ENCODE data around the gene SORBS2.
"Not testable (repeated sequence)": the region's sequence is repeated elsewhere in the genome, so short reads cannot be mapped to it uniquely, and the experiment has no call there.

SORBS2 gene

DNA sequence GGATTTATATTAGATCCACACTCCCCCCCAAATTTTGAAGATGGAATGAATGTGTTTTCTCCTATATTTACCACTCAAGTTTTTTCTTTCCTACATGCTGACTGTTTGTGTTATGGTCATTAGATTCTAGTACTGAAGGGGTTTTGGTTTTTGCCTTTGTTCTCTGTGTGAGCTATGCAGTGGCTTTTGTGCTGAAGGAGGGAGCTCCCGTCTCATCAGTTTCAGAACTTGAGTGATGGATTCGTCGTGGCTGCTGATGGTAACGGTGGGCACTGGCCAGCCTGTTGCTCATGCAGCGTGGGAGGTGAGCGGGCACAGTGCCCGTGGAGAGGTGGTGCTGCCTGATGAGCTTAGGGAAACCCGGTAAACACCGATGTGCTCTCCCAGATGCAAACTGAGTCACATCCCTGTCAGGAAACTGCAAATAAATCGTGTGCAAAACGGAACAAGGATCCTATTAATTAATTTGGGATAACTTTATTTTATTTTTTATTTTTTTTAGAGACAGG is 101.5 kb downstream of the SORBS2 start:
- DNase-seq = no peak

DNA sequence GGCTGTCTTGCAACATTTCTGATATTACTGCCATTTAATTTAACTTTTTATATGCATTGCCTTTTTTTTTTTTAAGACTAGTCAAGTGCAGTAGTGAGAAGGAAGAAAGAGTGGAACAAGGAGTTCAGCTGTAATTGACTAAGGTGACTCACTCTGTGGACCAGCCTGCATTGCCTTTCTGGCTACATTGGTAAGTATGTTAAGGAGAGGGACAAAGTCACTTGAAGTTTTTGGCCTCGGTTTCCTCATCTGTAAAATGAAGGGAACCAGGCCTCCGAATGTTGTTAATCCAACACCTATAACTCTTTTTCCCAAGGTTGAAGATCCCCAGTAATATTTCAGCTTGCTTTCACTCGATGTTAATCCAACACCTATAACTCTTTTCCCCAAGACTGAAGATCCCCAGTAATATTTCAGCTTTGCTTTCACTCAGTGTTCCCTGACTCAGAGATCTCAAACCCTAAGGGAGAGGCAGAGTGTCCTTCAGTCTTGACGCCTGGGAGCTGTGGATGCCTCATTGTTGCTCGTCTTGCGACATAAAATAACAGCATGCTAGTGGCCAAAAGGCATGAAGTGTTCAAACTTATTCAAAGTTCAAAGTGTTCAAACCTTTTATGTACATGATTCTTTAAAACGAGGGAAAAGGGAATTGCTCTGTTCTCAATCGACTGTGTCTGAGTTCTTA is 102.0 kb downstream of the SORBS2 start:
- no peak for DNase-seq

DNA sequence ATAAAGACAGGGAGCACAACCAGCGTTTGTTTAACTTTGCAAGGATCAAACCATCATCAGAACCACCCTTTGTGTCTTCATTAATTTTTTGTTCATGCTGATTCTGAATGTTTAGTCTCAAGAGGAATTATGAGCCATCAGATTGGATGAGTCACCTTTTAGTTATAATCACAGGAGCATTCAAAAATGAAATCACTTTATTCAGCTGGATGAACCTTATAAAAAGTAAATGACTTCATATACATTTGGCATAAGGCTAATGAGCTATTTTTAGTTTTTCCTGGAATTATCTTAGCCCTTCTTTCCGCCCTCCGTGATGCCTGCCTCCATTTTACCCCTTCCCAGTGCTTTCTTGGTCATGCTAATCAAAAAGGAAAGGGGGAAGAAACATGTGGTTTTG is 103.6 kb downstream of the SORBS2 start:
- DNase-seq = no peak

DNA sequence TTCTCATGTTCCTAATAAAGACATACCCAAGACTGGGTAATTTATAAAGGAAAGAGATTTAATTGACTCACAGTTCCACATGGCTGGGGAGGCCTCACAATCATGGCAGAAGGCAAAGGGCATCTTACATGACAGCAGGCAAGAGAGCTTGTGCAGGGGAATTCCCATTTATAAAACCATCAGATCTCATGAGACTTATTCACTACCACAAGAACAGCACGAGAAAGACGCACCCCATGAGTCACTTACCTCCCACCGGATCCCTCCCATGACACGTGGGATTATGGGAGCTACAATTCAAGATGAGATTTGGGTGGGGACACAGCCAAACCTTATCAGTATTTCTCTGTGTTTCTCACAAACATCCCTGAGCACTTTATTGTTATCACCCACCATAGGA is 104.4 kb downstream of the SORBS2 start:
- not testable (repeated sequence) for DNase-seq

DNA sequence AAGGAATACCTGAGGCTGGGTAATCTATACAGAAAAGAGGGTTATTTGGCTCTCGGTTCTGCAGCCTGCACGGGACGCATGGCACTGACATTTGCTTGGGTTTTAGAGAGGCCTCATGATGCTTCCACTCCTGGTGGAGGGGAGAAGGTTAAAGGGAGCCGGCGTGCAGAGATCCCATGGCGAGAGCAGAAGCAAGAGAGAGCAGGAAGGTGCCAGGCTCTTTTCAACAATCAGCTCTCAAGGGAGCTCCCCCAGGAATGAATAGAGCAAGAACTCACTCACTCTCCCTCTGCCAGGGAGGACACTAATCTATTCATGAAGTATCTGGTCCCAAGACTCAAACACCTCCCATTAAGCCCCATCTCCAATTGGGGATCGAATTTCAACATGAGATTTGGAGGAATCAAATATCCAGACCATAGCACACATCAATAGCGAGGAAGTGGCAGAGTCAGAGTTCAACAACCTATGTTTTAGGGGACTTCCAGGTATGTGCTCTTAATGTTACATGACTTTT is 109.8 kb downstream of the SORBS2 start:
- no peak for DNase-seq

DNA sequence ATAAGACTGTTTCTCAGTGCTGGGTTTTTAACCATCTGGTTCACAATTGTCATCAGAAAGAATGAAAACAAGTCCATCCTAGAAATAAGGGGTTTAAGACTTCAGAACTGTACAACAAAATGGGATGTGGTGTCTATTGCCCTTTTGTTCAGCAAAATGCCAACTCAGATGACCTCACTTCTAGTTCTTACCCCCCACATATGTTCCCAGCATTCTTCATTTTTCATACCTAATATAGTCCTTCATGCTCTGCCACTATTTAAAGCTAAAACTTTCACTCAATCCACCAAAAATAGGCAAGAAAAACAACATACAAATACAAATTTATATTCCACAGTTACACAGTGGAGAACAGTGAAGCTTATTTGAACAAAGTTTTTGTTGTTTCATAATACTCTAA is 111.4 kb downstream of the SORBS2 start:
- no peak for DNase-seq

DNA sequence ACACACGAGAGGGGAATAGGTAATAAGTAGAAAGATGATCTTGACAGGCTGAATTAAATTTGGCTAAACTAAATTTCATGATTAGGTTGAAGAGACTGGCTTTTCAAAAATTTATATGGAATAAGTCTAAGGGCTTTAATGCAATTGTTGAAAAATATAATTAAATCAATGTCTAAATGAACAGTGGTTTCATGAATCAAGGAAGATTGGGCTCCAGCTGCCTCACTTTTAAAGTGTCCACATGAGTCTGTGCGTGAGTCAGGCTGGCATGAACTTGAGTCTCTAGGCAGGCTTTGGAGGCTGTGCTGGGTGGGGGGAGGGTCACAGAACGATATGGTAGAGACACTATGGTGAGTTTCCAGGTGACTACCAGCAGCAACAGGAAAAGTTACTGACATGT is 111.9 kb downstream of the SORBS2 start:
- DNase-seq = no peak

DNA sequence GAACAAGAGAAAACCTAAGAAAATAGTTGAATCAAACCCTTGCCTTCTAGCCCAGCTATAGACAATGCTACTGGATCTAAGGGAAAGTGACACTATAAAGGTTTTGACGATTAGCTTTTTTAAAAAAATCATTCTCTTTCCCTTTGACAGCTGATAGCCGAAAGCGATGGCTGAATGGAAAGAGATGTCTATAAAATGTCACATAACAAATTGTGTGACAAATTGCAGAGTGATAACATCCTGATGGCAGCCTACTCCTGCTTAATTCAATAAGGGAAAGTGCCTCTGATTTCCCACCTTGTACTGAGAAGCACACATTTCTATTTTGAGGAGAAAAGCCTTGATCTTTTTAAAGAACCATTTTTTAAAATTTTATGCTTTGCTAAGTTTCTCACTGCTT is 114.5 kb downstream of the SORBS2 start:
- no peak for DNase-seq

DNA sequence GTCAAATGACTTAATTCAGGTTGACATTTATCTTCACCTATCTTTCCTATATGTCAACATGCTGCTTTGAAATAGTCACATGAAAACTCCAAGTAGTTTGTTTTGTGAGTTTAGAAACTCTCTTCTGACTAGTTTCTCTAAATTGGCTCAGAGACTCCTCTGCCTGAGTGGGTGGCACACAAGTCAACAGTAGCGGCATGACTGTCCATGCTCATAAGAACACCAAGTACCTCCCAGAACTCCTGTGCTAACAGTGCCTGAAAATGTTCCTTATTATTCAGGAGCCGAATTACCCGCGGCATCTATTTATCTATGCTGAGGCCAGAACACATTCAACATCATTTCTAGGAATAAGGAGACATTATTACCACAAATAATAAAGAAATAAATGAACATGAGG is 116.3 kb downstream of the SORBS2 start:
- no peak for DNase-seq

DNA sequence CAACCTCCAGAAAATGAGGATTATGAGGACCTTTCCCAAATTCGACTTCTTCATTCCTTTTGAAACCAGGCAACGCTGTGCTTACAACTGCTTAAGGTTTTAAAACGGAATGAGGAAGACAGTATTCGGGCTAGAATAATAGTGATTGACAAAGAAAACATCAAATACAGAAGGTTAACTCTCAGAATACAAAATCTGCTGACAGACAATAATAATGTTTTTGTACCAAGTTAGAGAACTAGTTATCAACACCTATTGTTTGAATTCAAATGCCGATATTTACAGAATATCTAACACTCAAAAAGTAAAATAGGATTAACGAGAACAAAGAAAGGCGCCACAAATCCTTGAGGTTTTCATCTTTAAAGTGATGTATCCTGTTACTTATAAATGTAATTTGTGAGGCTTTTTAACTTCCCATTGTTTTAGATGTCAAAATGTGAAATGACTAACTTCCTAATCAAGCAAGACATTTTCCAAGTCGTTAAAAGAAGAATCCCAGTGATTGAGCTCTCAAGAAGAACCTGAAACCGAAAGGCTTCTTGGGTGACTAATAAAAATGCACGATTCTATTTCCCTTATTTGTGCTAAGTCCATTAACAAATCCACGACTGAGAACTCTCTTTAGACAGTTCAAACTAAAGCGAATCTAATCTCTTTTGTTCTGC is 118.3 kb downstream of the SORBS2 start:
- no peak for DNase-seq

DNA sequence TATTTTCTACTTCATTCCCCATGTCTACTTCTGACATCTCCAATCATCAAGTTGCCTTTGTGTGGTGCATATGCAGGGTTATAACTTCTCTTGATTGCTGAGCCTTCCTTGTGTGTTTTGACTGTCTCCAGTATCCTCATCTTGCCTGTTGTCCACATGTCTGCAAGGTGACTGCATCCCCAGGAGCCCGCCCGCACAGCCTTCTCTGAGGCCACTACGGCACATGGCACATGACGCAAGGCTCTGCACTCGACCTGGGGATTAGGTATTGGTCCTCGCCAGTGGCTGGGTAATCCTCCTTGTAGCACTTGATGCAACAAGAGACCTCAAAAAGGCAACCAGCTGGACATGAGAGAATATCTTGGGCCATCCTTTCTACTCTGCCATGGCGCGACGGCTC is 122.6 kb downstream of the SORBS2 start:
- DNase-seq = no peak

DNA sequence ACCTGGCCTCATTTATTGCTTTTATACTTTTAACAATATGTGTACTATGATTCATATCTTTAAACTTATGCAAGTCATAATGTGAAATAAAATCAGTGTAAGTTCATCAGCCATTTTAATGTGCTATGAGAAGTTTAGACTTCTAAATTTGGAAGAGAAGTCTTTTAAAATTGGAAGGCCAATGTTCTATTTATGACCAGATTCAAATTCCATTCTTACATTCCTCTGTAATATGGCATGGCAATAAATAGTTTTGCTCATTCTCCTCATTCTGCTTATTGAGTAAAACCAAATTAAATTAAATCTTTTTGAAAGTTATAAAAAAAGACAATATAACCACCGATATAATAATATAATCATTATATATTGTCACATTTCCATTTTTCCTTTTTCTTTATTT is 126.2 kb downstream of the SORBS2 start:
- DNase-seq = no peak

DNA sequence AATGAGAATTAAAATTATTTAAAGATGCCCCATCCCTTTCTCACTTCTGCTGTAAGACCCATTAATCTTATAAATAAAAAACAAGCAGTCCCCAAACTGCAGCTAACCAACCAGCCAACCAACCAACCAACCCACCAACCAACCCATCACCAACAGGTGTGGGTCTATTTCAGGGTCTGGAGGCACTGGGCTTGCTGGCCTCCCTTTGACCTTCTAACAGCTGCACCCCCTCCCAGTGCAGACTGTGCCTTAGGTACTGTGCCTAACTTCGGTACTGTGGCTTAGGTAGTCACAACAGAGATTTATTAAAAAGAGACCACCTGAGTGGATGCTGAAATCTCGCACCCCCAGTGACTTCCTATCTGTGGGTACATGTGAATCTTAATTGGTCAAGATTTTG is 128.1 kb downstream of the SORBS2 start:
- no peak for DNase-seq

DNA sequence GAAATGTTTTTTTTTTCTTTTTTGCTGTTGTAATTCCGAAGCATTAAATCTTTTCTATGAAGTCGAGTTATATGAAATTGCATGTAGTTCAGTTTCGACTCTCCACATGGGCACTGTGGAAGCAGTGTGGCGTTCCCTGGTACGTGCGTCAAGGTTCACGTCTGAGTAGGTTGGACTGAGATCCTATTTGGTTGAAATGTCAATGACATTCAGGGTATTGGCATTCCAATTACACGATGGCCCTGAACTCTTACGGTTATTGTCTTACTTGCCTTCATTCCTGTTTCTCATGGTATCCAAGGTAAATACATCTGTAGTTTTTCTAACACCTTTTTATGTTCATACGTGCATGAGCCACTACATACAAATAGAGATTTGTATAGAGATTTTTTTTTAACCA is 128.8 kb downstream of the SORBS2 start:
- DNase-seq = no peak

DNA sequence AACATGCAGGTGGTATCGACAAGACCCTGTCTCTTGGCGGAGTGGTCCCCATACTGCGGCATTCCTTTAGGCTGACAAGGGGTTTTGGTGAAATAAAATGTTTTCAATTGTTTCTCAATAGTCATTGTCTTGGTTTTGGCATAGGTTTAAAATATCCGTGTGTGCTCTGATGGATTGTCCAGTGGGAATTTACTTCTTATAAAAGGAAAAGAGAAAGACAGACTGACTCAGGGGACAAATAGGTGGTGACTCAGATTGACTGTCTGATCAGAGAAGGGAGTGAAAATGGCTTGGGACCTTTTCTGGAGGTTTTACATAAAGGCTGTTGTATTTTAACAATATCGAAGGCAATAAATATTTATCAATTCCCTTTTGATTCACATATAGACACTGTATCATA is 129.8 kb downstream of the SORBS2 start:
- DNase-seq = no peak

DNA sequence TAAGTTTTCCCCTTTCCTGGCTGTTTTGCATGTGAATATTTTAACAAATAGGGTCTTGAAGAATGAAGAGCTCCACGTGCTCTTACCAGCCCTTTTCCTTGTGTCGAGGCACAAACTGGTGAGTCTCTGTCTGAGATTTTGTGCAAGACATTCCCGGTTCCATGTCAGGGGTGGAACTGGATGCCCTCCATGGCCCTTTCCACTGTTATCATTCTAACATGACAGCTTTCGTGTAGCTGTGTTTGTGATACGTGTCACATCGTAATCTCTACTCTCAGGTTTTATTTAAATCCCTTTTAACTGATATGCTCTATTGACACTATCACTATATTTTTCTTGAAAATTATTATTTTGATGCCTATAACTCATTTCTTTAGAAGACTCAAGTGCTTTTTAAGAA is 130.4 kb downstream of the SORBS2 start:
- DNase-seq = no peak

DNA sequence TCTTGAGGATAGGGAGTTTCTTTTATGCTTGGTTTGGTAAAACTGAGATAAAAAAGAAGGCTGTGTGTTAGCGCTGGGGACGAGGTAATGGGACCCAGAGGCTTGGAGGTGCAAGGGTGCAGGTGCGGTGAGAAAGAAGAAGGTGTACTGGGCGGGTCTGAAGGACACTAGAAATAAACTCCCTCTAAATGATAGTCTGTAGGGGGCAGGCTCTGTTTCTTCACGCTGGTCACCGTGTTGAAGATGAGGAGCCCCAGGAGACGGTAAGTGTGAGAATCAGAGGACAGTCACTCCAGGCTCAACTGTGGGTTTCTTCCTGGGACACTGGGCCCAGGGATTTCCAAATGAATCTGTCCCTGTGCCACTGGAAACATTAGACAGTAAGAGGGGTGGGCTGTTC is 131.4 kb downstream of the SORBS2 start:
- no peak for DNase-seq

DNA sequence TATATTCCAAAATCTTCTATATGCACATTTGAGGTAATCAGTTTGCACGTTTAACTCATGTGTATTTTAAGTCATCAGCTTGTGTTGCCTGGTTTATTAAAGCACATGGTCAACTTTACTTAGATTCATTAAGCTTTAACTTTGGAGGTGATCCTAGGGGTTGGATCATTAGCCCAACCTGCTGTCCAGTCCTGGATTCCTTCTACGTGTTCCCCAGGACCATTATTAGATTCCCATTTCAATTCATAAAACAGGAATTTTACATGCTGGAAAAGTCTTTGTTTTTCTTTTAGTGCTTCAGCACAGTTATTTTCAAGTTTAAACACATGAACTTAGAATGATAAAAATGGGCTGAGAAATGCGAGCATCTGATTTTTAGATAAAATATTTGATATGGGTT is 132.5 kb downstream of the SORBS2 start:
- no peak for DNase-seq

DNA sequence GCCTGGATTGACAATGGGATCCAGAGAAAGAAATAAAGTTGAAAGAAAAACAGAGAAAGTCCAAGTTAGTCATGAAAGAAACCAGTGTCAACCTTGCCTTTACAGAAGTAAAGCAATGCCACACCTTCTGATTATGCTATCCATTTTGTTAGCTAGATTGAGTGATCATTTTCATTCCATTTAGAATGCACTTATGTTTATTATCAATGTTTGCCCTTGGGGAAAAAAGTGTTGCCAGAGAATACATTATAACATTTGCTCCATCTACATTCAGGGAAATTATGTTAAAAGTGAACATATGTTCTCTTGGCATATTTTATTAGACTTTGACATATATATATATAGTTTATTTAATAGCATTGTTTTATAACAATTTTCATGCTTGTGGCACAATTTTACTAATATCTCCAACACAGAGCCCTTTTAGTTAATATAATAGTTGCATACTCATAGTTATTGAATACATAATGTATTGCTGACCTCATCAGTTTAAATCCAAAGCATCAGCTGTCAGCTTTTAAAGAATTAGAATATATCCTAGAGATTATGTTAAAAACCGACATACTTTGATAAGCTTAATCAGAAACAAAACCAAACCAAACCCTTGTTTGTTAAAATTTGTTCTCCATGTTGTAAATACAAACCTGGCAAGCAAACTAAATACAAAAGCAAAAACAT is 134.2 kb downstream of the SORBS2 start:
- DNase-seq = no peak

DNA sequence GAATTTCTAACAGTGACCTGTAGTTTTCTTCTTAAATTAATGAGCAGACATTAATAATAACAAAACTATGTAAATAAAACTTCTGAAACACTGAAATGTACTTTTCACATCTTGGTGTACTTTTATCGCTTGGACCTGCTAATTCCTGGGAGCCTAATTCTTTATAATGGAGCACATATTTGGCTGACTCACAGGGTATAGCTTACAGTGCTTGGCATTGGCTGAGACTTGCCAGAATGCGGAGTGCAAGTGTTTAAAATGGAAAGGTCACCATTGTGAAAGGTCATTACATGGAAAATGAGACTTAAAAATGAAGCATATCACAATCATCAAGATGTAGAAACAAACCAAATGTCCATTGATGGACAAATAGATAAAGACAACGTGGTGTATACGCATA is 139.4 kb downstream of the SORBS2 start:
- no peak for DNase-seq

DNA sequence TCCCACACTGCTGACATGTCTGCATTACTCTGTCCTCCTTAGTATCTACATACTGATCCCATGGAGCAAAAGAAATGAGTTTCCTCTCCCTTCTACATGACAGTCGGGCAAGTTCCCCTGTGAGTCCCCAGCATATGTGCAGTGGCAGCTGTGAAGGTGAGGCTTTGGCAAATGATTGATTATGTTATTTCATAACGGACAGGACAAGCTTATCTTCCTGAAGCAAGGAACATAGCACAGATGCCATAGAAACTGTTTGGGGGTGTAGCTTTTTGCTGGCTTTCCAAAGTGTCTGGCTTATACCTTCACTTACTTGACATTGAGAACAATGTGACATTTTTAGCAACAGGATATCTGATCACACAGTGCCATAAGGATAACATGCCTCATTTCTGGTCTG is 139.8 kb downstream of the SORBS2 start:
- DNase-seq = no peak

DNA sequence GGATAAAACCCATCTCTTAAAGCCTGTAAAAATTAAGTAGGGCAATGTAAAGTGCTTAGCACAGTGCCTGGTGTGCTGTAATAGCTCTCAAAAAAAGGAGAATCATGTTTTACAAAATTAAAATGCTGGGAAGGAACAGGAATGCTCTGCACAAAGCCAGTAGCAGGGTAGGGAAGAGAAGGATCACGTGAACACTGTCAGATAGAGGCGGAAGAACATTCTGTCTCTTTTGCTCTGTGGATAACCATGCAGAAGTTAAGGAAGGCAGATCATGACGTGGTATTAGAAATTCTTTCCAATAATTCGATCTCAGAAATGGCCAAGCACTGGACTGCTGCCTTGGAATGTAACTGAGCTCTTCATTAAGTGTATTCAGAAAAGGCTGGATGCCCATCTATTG is 140.5 kb downstream of the SORBS2 start:
- no peak for DNase-seq

DNA sequence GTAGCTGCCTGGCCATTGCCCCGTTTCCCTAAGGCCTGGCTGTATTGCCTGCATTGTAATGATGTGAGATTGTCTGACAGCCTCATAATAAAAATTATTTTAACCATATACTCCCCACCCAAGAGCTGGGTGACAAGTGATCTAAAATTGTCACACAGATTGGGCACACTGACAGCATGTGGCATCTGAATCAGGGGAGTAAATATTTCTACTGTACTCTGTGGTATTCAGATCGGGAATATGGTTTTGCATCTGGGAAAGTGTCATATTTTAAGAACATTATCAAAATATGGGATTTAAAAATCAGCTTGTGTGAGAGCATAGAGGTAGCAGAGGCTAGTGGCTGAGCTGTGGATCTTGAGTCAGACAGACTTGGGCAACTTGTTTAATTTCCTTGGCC is 140.9 kb downstream of the SORBS2 start:
- no peak for DNase-seq

DNA sequence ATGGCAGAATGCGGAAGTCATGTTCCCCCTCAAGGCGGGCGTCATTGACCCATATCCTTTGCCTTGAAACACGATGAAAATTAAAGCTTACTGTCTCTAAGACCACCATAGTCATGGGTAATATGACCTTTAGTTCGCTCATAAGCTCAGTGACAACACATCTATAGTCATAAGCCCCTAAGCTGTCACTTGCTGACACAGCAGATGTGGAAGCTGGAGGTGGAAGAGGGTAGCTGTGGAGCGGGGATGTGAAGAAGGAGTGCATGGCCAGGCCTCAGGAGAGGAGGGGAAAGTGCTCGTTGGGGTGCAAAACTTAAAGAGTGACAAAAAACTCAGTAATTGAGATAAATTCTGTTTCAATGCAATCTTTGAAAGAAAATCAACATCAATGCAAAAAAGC is 142.7 kb downstream of the SORBS2 start:
- no peak for DNase-seq

Data from NCI-H1436 treated with DMSO at 0.1 percent for 48 hours (cell line).